ENCODE data around the gene HTT-AS.

- TF ChIP-seq CTCF (conservative IDR thresholded peaks at IDR 0.05) (no peak), ZFX (IDR thresholded peaks at IDR 0.05) (no peak)
Measured at GRCh38 chr4:3107691-3108121, 33.4 kb upstream of the HTT-AS start.

Data from C4-2B (cell line).